ENCODE results near the gene CDH3. TPM values are rescaled to one million over a fixed set of nuclear protein-coding genes. Genes with fewer than 3 reads are reported as not detected.

The CDH3 gene
- total and polyA plus RNA-seq, 2 of the 13 experiments (the other 11 are each of a cell fraction or from before 2014, with no cell fraction given) = 0.11 TPM; not detected in 1

DNA sequence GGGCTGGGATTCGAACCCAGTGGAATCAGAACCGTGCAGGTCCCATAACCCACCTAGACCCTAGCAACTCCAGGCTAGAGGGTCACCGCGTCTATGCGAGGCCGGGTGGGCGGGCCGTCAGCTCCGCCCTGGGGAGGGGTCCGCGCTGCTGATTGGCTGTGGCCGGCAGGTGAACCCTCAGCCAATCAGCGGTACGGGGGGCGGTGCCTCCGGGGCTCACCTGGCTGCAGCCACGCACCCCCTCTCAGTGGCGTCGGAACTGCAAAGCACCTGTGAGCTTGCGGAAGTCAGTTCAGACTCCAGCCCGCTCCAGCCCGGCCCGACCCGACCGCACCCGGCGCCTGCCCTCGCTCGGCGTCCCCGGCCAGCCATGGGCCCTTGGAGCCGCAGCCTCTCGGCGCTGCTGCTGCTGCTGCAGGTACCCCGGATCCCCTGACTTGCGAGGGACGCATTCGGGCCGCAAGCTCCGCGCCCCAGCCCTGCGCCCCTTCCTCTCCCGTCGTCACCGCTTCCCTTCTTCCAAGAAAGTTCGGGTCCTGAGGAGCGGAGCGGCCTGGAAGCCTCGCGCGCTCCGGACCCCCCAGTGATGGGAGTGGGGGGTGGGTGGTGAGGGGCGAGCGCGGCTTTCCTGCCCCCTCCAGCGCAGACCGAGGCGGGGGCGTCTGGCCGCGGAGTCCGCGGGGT is 92.1 kb downstream of the CDH3 start, which contains the start of gene CDH1 (continued):
- TF ChIP-seq CEBPB (IDR thresholded peaks at IDR 0.05; ENCODE audit: borderline replicate concordance, low read depth, low read length) (no peak), ATAD3A (CRISPR knock-in tag; IDR thresholded peaks at IDR 0.05) (no peak), ZSCAN29 (CRISPR knock-in tag; conservative IDR thresholded peaks at IDR 0.05) (0 out of 2 replicates have a peak, but pooled peaks have one; percentile 24), ZFP82 (CRISPR knock-in tag; IDR thresholded peaks at IDR 0.05; ENCODE audit: borderline replicate concordance) (no peak), IRX3 (CRISPR knock-in tag; IDR thresholded peaks at IDR 0.05; ENCODE audit: borderline replicate concordance, low read depth) (no peak), ZNF329 (CRISPR knock-in tag; IDR thresholded peaks at IDR 0.05; ENCODE audit: low read depth) (no peak), MTF2 (CRISPR knock-in tag; IDR thresholded peaks at IDR 0.05; ENCODE audit: borderline replicate concordance) (0 out of 2 replicates have a peak, but pooled peaks have one; percentile 42), MATR3 (CRISPR knock-in tag; IDR thresholded peaks at IDR 0.05) (no peak), NFYC (CRISPR knock-in tag; IDR thresholded peaks at IDR 0.05) (peak; percentile 77), STAG1 (CRISPR knock-in tag; IDR thresholded peaks at IDR 0.05) (no peak), ZNF160 (CRISPR knock-in tag; IDR thresholded peaks at IDR 0.05) (no peak), ZSCAN12 (CRISPR knock-in tag; IDR thresholded peaks at IDR 0.05) (no peak), ZNF652 (CRISPR knock-in tag; IDR thresholded peaks at IDR 0.05; ENCODE audit: borderline replicate concordance, low read depth) (no peak), SRSF9 (IDR thresholded peaks at IDR 0.05; ENCODE audit: borderline replicate concordance, insufficient read depth, low read depth, low read length, poor library complexity, severe bottlenecking) (no peak), DNMT3B (CRISPR knock-in tag; conservative IDR thresholded peaks at IDR 0.05) (no peak), ZNF34 (CRISPR knock-in tag; IDR thresholded peaks at IDR 0.05; ENCODE audit: borderline replicate concordance) (no peak)
- TF ChIP-seq, protein P1, sequence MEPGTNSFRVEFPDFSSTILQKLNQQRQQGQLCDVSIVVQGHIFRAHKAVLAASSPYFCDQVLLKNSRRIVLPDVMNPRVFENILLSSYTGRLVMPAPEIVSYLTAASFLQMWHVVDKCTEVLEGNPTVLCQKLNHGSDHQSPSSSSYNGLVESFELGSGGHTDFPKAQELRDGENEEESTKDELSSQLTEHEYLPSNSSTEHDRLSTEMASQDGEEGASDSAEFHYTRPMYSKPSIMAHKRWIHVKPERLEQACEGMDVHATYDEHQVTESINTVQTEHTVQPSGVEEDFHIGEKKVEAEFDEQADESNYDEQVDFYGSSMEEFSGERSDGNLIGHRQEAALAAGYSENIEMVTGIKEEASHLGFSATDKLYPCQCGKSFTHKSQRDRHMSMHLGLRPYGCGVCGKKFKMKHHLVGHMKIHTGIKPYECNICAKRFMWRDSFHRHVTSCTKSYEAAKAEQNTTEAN (CRISPR knock-in tag; conservative IDR thresholded peaks at IDR 0.05) = no peak
- TF ChIP-seq, protein P2, sequence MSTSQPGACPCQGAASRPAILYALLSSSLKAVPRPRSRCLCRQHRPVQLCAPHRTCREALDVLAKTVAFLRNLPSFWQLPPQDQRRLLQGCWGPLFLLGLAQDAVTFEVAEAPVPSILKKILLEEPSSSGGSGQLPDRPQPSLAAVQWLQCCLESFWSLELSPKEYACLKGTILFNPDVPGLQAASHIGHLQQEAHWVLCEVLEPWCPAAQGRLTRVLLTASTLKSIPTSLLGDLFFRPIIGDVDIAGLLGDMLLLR (CRISPR knock-in tag; IDR thresholded peaks at IDR 0.05) = no peak; the same call in 1 of the 2 replicates
- TF ChIP-seq, protein P3, sequence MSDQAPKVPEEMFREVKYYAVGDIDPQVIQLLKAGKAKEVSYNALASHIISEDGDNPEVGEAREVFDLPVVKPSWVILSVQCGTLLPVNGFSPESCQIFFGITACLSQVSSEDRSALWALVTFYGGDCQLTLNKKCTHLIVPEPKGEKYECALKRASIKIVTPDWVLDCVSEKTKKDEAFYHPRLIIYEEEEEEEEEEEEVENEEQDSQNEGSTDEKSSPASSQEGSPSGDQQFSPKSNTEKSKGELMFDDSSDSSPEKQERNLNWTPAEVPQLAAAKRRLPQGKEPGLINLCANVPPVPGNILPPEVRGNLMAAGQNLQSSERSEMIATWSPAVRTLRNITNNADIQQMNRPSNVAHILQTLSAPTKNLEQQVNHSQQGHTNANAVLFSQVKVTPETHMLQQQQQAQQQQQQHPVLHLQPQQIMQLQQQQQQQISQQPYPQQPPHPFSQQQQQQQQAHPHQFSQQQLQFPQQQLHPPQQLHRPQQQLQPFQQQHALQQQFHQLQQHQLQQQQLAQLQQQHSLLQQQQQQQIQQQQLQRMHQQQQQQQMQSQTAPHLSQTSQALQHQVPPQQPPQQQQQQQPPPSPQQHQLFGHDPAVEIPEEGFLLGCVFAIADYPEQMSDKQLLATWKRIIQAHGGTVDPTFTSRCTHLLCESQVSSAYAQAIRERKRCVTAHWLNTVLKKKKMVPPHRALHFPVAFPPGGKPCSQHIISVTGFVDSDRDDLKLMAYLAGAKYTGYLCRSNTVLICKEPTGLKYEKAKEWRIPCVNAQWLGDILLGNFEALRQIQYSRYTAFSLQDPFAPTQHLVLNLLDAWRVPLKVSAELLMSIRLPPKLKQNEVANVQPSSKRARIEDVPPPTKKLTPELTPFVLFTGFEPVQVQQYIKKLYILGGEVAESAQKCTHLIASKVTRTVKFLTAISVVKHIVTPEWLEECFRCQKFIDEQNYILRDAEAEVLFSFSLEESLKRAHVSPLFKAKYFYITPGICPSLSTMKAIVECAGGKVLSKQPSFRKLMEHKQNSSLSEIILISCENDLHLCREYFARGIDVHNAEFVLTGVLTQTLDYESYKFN (CRISPR knock-in tag; conservative IDR thresholded peaks at IDR 0.05) = no peak
- TF ChIP-seq, protein P4, sequence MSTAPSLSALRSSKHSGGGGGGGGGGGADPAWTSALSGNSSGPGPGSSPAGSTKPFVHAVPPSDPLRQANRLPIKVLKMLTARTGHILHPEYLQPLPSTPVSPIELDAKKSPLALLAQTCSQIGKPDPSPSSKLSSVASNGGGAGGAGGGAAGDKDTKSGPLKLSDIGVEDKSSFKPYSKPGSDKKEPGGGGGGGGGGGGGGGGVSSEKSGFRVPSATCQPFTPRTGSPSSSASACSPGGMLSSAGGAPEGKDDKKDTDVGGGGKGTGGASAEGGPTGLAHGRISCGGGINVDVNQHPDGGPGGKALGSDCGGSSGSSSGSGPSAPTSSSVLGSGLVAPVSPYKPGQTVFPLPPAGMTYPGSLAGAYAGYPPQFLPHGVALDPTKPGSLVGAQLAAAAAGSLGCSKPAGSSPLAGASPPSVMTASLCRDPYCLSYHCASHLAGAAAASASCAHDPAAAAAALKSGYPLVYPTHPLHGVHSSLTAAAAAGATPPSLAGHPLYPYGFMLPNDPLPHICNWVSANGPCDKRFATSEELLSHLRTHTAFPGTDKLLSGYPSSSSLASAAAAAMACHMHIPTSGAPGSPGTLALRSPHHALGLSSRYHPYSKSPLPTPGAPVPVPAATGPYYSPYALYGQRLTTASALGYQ (CRISPR knock-in tag; IDR thresholded peaks at IDR 0.05) = no peak
- TF ChIP-seq, protein P5, sequence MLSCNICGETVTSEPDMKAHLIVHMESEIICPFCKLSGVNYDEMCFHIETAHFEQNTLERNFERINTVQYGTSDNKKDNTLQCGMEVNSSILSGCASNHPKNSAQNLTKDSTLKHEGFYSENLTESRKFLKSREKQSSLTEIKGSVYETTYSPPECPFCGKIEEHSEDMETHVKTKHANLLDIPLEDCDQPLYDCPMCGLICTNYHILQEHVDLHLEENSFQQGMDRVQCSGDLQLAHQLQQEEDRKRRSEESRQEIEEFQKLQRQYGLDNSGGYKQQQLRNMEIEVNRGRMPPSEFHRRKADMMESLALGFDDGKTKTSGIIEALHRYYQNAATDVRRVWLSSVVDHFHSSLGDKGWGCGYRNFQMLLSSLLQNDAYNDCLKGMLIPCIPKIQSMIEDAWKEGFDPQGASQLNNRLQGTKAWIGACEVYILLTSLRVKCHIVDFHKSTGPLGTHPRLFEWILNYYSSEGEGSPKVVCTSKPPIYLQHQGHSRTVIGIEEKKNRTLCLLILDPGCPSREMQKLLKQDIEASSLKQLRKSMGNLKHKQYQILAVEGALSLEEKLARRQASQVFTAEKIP (CRISPR knock-in tag; IDR thresholded peaks at IDR 0.05; ENCODE audit: borderline replicate concordance) = no peak
